H54 (cell line): ENCODE data around the gene RAB11FIP4.

ENCODE experiments used
- DNase-seq: peaks from one replicate; pipeline ENCODE4 v3.0.0; 2011; ENCODE audit warnings: low spot score, mixed read lengths; ENCODE audit not compliant: insufficient read length
- FAIRE-seq: peaks from 3 replicates; lab custom pipeline; 2011; peaks lifted over from hg19 to GRCh38; lab: Jason Lieb, UNC
- POLR2A ChIP-seq: IDR thresholded peaks from 2 replicates; pipeline ENCODE4 v1.6.1; 2011; ENCODE audit warnings: low read depth, mild to moderate bottlenecking, low read length

The RAB11FIP4 gene

GRCh38 chr17:31457391-31458234 is 66.1 kb downstream of the RAB11FIP4 start:
- TF ChIP-seq POLR2A: no peak
- DNase-seq (no peak), FAIRE-seq (no peak)

GRCh38 chr17:31458829-31459228 is 67.4 kb downstream of the RAB11FIP4 start:
- no peak for TF ChIP-seq POLR2A
- FAIRE-seq: no peak
- DNase-seq: no peak

- DNase-seq (no peak), FAIRE-seq (no peak)
- no peak for TF ChIP-seq POLR2A
Observed at GRCh38 chr17:31459716-31460115, 68.2 kb downstream of the RAB11FIP4 start.

- FAIRE-seq (no peak), DNase-seq (no peak)
- no peak for TF ChIP-seq POLR2A
Observed at GRCh38 chr17:31460226-31460721, 68.8 kb downstream of the RAB11FIP4 start.

- FAIRE-seq: no peak
- DNase-seq: no peak
- TF ChIP-seq POLR2A: no peak
Observed at GRCh38 chr17:31461227-31461810, 69.8 kb downstream of the RAB11FIP4 start.

- no peak for DNase-seq
- FAIRE-seq: no peak
- TF ChIP-seq POLR2A: no peak
Observed at GRCh38 chr17:31462261-31462660, 70.8 kb downstream of the RAB11FIP4 start.

GRCh38 chr17:31466096-31466760 is 74.8 kb downstream of the RAB11FIP4 start:
- FAIRE-seq (no peak), DNase-seq (no peak)
- no peak for TF ChIP-seq POLR2A

GRCh38 chr17:31467502-31468256 is 76.2 kb downstream of the RAB11FIP4 start:
- no peak for TF ChIP-seq POLR2A
- DNase-seq: no peak
- no peak for FAIRE-seq

- FAIRE-seq (no peak), DNase-seq (no peak)
- no peak for TF ChIP-seq POLR2A
Observed at GRCh38 chr17:31469959-31470358, 78.5 kb downstream of the RAB11FIP4 start.

GRCh38 chr17:31470592-31470991 is 79.1 kb downstream of the RAB11FIP4 start:
- DNase-seq: no peak
- TF ChIP-seq POLR2A: no peak
- no peak for FAIRE-seq

GRCh38 chr17:31472137-31472536 is 80.7 kb downstream of the RAB11FIP4 start:
- no peak for TF ChIP-seq POLR2A
- DNase-seq (no peak), FAIRE-seq (no peak)

- no peak for DNase-seq
- TF ChIP-seq POLR2A: no peak
- FAIRE-seq: no peak
Observed at GRCh38 chr17:31475378-31476162, 84.1 kb downstream of the RAB11FIP4 start.
